ENCODE data around the gene PCDHGA1.
"Not testable (repeated sequence)": the region's sequence is repeated elsewhere in the genome, so short reads cannot be mapped to it uniquely, and the experiment has no call there.

- TF ChIP-seq EZH2 (IDR thresholded peaks at IDR 0.05; ENCODE audit: borderline replicate concordance, low read length); CTCF (conservative IDR thresholded peaks at IDR 0.05 in 1 of 2, IDR thresholded peaks at IDR 0.05 in 1 of 2; ENCODE audit: extremely low read depth in 1 of 2, insufficient read depth in 1 of 2, low read depth in 1 of 2, low read length in 2 of 2): not testable (repeated sequence)
Observed at GRCh38 chr5:141346017-141346416, 15.7 kb downstream of the PCDHGA1 start.
